Tibial nerve (tissue), 4 donors: ENCODE results near the gene LCN10.

Source experiments
- EP300 ChIP-seq, 2 donors: sonication (generic); formaldehyde crosslinking; IDR thresholded peaks; one replicate each; pipeline ENCODE4 v1.6.1; 2017; ENCODE audit warnings: antibody characterized with exemption in 2 of 2, mild to moderate bottlenecking in 1 of 2
- POLR2A ChIP-seq, 2 donors: fragments of 450-650 bp; IDR thresholded peaks; one replicate each; pipeline ENCODE4 v1.6.1; 2017; ENCODE audit warnings: antibody characterized with exemption in 2 of 2, mild to moderate bottlenecking in 2 of 2, moderate library complexity in 2 of 2
- TF ChIP-seq, protein P1 (sequence below), 5 experiments: fragments of 200-600 bp in 3 of 5; fragments of 450-650 bp in 2 of 5; sonication (generic) in 3 of 5; IDR thresholded peaks; one replicate each; pipeline ENCODE4 v1.5.1; 2016 to 2019; ENCODE audit warnings: antibody characterized with exemption in 5 of 5, mild to moderate bottlenecking in 3 of 5, moderate library complexity in 2 of 5

DNA sequence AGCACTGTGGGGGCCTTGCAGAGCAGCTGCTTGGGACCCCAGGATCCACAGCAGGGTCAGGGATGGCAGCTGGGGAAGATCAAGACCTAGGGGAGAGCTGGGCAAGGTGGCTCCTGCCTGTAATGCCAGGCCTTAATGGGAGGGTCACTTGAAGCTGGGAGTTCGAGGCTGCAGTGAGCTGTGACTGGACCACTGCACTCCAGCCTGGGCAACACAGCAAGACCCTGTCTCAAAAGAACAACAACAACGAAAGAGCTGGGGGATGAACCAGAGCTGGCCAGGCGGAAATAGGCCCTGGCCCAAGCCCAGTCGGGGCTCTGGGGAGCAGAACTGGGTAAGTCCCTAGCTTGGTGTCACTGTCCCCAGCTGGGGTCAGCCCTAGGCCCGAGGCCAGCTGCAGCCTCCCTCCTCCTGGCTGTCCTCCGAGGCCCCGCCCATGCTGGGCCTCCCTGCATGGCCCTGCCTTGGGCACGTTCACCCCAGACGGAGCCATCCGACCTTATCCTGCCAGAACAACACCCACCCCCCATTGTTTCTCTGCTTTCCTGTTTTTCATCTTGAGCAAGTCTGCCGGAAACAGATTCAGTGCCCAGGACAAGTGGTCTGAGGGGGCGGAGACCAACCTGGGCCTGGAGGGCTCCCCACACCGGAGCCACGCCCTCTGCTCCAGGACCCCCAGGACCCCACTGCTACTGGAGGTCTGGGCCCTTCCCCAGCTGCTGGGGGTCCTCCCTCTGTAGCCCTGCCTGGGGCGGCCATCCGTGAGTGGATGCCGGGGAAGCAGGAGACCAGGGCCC is 28.4 kb downstream of the LCN10 start:
- TF ChIP-seq POLR2A (IDR thresholded peaks at IDR 0.05) (no peak), EP300 (IDR thresholded peaks at IDR 0.05) (no peak)
- TF ChIP-seq, protein P1, sequence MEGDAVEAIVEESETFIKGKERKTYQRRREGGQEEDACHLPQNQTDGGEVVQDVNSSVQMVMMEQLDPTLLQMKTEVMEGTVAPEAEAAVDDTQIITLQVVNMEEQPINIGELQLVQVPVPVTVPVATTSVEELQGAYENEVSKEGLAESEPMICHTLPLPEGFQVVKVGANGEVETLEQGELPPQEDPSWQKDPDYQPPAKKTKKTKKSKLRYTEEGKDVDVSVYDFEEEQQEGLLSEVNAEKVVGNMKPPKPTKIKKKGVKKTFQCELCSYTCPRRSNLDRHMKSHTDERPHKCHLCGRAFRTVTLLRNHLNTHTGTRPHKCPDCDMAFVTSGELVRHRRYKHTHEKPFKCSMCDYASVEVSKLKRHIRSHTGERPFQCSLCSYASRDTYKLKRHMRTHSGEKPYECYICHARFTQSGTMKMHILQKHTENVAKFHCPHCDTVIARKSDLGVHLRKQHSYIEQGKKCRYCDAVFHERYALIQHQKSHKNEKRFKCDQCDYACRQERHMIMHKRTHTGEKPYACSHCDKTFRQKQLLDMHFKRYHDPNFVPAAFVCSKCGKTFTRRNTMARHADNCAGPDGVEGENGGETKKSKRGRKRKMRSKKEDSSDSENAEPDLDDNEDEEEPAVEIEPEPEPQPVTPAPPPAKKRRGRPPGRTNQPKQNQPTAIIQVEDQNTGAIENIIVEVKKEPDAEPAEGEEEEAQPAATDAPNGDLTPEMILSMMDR (IDR thresholded peaks at IDR 0.05): no peak
